OCI-LY1 (cell line): ENCODE data around the gene CRYL1.

Experiments
- EZH2 ChIP-seq: fragments of 200-600 bp; sonication (generic), shearing (Covaris generic); IDR thresholded peaks from 2 replicates; pipeline ENCODE4 v1.8.0; 2017; ENCODE audit warnings: borderline replicate concordance, mixed run types, mild to moderate bottlenecking, antibody characterized with exemption, low read length, moderate library complexity, mixed read lengths
- TF ChIP-seq, protein P1 (sequence below): fragments of 200-600 bp; sonication (generic), shearing (Covaris generic); IDR thresholded peaks from 2 replicates; pipeline ENCODE4 v1.5.1; 2017; ENCODE audit warnings: mild to moderate bottlenecking, antibody characterized with exemption, low read length, moderate library complexity, mixed read lengths

DNA sequence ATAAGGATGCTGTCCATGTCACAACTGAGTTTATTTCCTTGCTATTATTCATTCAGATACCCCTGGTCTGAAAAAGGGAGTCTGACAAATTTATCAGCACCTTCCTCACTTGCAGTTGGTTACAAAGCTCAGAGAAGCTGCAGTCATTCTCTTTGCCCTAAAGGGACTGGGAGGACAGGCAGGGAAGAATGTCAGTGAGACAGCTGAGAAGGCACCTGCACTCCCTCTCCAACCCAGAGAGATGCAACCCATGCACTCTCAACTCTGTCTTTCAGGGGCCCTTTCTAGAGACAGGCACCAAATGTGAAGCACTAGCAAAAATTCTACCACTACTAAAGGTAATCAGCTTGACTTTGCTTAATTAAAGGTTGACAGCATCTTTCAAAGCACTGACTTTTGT is 83.3 kb downstream of the CRYL1 start:
- TF ChIP-seq, protein P1, sequence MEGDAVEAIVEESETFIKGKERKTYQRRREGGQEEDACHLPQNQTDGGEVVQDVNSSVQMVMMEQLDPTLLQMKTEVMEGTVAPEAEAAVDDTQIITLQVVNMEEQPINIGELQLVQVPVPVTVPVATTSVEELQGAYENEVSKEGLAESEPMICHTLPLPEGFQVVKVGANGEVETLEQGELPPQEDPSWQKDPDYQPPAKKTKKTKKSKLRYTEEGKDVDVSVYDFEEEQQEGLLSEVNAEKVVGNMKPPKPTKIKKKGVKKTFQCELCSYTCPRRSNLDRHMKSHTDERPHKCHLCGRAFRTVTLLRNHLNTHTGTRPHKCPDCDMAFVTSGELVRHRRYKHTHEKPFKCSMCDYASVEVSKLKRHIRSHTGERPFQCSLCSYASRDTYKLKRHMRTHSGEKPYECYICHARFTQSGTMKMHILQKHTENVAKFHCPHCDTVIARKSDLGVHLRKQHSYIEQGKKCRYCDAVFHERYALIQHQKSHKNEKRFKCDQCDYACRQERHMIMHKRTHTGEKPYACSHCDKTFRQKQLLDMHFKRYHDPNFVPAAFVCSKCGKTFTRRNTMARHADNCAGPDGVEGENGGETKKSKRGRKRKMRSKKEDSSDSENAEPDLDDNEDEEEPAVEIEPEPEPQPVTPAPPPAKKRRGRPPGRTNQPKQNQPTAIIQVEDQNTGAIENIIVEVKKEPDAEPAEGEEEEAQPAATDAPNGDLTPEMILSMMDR, result no peak
- TF ChIP-seq EZH2, result no peak
